HG03066 (cell line): ENCODE data around the gene SMAD3.
"Not testable (repeated sequence)": the region's sequence is repeated elsewhere in the genome, so short reads cannot be mapped to it uniquely, and the experiment has no call there.

Experiments used
- ATAC-seq: cut with Tn5 transposase; IDR thresholded peaks from one replicate; pipeline ENCODE4 v1.9.1; 2021; ENCODE audit warnings: low read depth; ENCODE audit not compliant: unreplicated experiment

The SMAD3 gene

DNA sequence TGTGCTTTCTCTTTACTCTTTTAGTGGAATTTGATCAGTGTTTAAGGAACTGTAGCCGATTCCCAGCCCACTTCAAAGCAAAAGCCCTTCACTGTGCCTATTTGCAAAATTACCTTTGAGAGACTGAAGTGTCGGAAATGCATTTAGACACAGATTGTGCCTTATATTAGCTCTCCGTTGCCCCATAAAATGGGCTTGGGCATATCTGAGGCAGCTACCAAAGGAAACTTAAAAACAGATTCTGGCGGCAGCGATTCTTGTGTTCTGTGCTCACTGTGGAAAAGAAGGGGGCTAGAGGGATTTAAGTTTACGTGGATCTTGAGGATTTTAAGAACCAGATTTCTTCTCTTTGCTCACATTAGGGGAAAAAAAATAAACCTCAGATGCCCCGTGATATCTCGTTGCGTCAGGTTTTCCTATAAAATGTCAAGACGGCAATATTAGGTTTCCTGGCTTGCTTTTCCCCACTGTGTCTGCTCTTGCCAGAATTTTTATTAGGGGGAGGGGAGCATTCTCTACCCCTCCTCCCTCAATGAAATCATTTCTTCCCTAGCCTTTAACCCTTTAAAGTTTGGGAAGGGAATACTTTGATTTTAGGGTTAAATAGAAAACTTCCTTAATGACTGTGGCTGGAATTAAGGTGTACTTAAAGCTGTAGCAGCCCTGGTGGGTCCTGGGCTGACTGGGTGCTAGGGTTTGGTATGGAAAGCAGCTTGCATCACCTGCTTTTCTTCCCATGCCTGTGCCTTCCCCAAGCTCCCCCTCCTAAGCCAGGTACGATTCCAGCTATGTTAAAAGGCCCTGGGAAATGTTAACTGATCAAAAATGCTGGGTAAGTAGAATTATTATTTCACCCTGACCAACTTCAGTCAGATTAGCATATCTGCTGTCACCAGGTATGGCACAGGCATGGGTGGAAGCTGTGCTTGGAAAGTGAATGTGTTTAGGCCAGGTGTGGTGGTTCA is 73.8 kb downstream of the SMAD3 start:
- ATAC-seq, result no peak

DNA sequence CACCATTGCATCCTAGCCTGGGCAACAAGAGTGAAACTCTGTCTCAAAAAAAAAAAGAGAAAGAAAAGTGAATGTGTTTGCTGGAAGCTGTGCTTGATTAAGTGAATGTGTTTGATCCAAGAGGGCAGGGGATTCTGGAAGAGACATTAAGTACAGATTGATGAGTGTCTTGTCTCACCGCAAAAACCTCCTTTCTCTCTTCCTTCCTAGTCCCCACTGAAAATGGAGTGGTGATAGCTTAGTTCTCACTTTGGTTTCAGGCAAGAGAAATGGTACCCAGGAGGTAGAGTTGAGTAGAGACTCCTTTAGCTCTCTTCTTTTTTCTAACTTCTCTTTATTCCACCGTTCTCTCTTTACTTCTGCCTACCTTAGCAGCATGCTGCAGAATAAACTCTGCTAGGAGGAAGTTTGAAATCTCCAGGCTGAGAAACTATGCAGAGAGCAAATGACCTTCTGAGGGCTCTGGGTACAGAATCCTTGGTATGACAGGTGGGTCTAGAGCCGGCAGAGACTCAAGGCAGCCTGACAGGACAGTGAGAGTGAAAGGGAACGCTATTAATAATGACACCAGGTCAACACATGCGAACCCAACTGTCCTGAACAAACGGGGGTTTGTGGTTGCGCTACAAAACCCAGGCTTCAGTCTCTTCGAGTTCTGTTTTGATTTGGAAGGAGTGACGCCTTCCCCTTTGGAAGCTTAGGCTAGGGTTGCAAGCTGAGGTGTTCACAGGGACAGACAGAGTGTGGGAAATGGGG is 74.9 kb downstream of the SMAD3 start:
- peak; percentile 71 for ATAC-seq

DNA sequence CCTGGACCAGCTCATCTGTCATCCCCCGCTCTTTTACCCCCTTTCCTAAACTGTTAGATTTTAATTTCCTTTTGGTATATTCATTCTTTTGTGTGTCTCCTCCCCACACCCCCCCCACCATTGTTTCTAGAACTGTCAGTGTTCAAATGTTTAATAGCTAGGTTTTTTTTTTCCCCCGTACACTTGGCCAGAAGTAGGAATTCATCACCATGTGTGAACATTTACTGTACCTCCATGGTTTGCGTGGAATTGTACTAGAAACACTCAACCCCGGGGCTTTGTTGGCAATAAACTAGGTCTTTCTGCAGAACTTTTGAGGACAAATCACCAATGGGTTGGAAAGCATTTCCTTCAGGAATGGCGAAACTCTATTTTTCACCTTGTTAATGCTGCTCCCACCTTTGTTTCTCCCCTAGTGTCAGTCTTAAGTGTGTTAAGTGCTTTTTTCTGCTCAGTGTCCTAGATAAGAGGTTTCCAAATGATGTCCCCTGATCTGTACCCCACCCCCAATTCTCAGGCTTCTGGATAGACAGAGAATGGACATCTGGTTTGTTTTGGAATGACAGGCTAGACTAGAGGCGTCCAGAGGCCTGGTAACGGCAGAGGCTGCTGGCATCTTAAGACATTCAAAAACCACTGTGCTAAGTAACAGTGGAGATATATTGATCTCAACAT is 76.8 kb downstream of the SMAD3 start:
- ATAC-seq, result no peak

DNA sequence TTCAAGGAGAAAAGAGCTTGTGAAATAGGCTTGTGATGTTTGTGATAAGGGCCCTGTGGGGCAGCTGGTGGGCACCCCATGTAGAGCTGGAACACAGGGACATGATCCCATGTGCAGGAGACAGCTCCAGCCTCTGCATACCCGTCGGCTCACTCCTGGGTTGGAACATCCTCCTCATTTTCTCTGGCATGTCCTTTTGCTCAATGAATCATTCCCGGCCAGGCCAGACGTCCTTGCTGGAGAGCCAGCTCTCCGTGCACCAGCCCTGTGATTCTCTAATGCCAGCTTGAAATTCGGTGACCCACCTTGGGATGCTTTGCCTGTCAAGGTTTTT is 77.3 kb downstream of the SMAD3 start:
- no peak for ATAC-seq

DNA sequence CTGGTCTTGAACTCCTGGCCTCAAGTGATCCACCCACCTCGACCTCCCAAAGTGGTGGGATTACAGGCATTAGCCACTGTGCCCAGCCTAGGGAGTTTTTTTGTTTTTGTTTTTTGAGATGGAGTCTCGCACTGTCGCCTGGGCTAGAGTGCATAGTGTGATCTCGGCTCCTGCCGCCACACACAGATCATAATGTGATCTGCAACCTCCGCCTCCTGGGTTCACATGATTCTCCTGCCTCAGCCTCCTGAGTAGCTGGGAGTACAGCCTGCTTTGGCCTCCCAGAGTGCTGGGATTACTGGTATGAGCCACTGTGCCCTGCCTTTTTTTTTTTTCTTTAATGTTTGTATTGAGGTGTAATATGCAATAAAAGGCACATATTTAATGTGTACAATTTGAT is 78.2 kb downstream of the SMAD3 start:
- ATAC-seq, result no peak

DNA sequence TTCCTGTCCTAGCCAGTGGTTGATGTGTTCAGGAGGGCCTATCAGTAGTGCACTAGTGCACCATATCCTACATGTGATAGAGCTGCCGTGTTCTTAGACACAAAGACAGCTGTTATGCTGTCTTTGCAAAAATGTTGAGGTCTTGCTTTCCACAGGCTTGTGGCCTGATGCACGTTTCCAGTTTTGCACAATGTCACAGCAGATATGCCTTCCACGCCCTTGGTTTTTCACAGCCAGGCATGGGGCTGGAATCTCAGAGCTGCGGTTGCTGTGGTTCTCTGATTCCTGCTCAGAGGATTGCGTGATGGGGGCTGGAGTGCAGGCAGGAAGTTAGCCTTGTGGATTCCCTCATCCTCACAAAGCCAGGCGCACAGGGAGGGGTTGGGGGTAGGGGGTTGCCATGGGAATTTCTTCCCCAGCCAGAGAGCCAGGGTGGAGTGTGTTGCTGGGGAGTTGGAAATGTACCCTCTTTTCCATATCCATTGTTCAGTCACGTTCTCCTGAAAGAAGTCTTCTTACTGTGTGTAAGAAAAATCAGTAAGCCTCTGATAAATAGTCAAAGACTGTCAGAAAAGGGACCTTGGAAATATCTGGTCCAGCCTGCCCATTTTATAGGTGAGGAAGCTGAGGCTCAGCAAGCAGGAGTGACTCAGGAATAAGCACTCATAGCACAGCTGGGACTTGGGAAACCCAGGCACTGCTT is 79.4 kb downstream of the SMAD3 start:
- no peak for ATAC-seq

DNA sequence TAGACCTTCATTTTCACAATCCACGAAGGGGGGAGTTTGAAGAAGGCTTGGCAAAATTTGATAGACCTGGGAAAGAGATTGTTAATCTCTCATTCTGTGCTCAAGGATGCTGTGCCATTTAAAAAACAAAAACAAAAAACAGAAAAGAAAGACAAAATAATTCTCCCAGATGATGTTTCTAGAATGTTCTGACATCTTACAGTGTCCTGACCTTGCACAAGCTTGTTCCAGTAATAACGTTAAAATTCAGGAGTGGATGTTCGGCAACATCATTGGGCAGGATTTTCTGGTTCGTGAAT is 79.9 kb downstream of the SMAD3 start:
- ATAC-seq, result no peak

DNA sequence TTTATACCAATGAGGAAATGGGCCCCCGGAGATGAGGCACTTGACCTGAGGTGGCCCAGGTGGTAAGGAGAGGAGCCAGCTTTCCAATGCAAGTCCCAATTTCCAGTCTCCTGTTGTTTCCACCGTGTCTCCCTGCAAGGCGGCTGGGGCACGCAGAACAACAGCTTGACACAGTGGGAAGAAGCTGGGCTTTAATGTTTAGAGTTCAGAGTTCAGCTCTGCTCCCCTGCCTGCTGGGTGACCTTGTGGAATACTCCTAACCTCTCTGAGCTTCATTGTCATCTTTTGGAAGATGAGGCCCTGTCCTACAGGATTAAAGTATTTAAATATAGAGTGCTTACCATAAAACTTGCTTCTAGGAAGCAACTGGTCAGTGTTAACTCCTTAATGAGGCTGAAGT is 80.3 kb downstream of the SMAD3 start:
- ATAC-seq, result no peak

DNA sequence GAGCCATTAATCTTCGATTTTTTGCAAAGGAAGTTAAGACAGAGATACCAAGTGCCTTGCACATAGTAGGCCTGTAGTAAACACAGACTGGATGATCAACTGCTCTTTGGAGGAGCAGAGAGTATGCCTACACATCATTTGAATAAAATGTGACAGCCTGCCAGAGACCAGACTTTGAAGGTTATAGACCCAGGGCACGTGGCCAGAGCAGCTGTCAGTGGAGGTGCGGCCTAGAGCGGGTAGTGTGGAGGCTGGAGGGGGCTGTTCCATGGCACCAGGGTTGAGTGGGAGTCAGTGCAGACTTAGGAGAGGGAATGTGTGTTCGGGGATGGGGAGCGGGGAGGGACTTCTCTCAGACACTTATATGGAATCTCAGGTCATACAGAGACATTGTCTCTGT is 80.8 kb downstream of the SMAD3 start:
- no peak for ATAC-seq

DNA sequence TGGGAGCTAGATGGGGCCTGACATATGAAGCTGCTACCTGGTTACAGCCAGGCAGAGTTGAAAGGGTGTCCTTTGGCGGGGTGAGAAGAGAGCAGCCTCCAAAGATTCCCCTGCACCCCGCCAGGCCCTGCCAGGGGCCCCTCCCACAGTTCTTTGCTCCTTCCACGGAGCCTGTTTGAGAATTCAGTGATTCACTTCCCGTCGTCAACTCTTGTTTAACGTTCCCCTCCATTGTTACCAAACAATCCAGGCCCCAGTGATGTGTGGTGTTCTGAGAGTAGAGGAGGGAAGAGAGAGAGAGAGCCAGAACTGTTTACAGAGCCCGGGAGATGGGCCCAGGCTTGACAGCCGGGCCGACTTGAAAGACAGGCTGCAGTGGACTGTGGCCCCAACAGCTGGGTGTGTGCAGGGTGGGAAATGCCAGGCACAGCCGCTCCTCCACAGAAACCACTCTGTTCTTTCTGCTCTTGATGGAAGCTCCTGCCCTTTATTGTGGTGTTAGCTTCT is 81.5 kb downstream of the SMAD3 start:
- no peak for ATAC-seq

DNA sequence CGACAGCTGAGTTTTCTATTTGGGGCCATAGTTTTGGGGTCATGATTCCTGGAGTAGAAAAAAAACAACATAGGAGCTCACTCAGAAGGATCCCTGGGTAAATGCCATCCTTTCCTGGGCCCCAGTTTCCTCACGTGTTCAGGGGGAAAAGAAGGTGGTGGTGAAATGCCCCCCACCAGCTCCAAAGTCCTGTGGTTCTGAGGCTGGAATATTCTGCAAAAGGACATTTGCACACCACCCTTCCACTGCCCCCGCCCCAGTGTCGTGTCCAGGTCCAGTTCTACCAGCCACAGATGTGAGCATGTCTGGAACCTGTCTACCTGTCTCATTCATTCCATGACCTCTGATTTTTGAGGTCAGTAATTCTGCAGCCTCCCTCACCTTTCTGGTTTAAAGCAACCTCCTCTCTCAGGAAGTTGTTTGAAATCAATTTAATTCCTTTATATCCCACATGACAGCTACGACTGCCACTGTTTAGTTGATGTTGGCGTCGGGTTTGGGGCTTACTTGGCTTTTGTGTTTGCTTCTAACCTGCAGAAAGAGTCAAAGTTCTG is 82.1 kb downstream of the SMAD3 start:
- no peak for ATAC-seq

DNA sequence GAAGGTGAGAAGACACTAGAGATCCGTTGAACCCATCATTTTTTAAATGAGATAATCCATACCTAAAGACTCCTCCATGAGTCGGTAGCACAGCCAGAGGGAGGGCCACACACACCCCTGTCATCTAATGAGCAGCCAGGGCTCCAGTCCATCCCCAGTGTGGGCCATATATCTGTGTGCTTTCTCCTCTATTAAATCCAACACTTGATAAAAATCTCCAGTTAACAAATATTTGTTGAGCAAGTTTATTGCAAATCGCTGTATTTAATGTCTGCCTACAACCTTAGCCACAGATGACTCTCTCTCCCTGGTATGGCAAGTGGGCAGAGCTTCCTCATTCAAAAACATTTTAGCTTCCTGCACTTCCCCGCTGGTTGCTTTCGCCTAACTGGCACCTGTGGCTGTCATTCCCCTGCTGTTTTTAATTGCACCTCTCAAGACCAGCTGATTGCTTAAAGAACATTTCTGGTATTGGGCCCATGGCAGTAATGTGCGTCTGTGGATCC is 82.8 kb downstream of the SMAD3 start:
- no peak for ATAC-seq

DNA sequence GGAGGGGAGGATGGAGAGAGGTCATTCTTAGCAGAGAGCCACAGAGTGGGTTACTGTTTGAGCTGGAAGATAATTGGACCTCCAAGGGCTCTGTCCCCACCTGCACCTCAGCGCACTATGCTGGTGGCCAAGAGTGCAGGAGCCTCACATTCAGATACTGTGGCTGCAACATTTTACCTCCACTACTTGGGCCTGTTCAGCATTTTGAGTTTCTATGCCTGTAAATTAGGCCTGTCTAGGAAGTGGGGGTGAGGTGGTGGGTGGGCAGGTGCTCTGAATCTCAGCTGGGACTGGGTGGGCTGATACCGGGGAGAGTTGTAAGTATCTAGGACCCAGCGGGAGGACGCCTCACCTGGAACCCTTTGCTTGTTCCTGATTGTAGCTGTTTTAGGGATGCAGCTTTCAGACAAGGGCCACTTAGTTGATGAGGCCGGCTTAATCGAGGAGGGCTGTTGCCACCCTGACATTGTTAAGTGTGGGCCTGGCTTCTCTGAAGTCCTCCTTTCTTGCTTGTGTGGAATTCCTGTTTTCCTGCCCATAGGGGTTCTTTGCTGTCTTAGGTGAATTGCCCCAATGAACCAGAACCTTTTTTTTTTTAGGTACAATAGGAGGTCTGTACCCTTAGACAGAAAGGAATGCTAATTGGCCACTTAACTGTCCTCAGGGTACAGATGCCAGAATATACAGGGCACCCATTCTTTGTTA is 83.8 kb downstream of the SMAD3 start:
- no peak for ATAC-seq

DNA sequence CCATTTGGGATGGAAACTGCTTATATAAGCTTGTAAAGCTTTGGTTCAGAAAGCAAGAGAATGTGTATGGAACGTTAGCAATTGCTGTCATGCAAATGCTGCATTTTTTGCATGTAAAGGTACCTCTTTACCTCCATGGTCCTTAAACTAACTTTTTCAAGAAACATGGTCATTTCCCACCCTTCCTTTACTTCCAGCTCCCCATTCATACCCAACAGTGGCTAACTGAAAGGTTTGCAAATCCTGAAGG is 84.3 kb downstream of the SMAD3 start:
- ATAC-seq, result no peak

DNA sequence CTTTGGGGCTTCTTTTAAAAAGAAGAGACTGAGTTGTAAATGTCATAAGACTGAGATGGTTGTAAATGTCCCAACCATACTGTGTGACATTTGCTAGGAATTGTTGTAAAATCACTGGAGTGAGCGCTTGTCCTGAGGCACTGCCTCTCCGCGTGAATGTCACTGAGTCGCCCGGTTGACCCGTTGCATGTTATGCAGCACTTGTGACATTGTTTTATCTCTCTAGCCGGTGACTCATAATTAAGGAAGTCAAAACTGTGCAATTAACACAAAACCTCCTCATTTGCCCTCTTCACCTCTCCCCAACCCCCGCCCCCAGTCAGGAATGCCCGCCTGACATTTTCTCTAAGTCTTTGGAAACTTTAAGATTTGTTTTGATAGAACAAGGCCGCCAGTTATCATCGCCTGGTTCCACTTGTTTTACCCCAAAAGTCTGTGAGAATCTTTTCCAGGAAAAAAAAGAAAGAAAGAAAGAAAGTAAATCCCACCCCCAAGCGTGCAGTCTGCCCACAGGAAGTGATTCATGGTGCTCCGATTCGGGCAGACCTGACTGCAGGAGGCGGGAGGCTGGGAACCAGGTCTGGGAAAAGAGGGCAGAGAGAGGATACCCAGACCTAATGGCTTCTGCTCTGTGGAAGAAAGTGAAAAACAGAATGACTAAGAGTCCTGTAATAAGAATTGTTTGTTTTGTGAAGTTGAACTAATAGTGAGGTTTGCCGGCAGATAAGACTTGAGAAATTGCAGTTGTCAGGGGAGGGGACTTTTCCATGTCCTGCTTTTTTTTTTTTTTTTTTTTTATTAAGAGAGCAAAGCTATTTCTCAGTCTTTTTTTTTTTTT is 84.8 kb downstream of the SMAD3 start:
- no peak for ATAC-seq

DNA sequence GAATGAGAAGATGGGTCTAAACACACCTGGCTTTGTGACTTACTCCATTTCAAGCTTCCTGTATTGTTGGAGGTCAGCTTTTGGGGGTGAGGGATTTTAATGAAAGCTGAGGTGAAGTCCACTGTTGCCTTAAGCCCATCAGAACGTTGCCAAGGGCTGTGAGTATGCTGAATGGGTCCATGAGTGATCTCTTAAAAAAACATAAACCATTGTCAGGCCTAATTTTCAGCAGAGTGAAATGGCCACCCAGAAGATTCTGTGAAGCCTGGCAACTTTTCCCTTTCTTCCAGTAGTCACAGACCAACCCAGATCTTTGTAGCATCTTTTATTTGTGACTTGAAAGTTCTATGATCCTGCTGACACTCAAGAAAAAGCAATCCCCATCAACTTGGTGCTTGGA is 87.0 kb downstream of the SMAD3 start:
- no peak for ATAC-seq

DNA sequence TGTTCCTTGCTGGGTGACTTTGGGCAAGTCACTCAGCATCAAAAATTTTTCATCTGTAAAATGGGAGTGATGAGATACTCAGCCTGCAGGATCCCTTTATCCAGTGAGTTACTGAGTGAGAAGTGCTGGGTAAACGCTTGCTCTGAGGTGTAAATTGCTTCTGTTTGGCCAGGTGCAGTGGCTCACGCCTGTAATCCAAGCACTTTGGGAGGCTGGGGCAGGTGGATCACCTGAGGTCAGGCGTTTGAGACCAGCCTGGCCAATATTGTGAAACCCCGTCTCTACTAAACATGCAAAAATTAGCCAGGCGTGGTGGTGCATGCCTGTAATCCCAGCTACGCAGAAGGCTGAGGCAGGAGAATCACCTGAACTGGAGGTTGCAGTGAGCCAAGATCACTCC is 87.6 kb downstream of the SMAD3 start:
- ATAC-seq, result not testable (repeated sequence)

DNA sequence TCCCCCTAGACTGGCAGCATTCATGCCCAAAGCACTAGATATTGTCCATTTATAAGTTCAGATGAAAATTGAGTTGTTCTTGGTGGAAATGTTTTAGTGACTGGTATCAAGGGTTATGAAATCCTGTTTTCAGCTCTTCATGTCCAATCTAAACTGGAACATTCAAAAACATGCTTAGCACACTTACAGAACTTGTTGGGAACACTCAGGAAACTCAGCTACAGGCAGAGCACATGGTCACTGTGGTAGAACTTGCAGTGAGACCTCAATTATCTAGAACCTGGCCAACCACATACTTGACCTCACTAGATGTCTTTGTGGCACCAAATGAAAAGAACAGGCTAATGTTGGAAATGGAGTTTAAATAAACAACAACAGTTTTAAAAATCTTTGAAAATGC is 88.8 kb downstream of the SMAD3 start:
- no peak for ATAC-seq

DNA sequence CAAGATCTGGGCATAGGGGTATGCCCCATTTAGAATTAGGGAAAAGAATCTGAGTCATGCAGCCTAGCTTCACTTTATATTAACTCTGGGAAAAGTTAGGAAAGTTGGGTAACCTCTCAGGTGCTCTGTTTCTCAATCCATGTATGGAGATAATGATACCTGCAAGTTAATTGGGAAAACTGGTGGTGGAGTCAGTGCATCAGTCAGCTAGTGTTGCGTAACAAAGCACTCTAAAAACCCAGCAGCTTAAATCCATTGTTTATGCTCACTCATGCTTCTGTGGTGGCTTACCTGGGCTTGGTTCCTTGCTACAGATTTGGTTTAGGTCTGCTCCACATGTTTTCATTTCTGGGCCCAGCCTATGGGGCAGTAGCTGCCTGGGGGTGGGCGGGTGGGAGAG is 91.0 kb downstream of the SMAD3 start:
- ATAC-seq, result no peak
